ENCODE measurements around the gene PLXNA4. TPM values are rescaled to one million over a fixed set of nuclear protein-coding genes. Genes with fewer than 3 reads are reported as not detected.

Gene PLXNA4
- total and polyA plus RNA-seq, 2 donors (not counting 1 experiment from before 2014, with no cell fraction given) = not detected

DNA sequence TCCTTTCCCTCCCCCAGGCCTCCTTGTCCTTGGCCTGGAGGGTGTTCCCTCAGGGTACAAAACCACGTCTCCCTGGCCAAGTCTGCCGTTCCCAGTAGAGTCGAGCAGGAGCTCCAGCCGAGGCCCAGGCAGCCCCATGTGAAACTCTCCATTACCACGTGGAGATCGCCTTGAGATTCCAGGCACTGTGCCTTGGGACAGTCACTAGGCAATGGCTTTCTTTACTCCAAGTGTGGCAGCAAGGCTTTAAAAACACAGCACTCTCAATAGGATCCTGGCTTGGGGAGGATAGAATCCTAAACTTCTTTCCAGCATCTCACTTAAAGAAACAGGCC is 57.5 kb downstream of the PLXNA4 start:
- no peaks in the 10 kb centered on the region for H3K9me3 ChIP-seq (ENCODE audit: control extremely low read depth in 1 of 3, control insufficient read depth in 2 of 3, insufficient read depth in 1 of 3, low read length in 2 of 3)
- no peaks in the 10 kb centered on the region for H3K27me3 ChIP-seq (replicated peaks in 1 of 4; ENCODE audit: control extremely low read depth in 1 of 4, control insufficient read depth in 3 of 4, insufficient read depth in 4 of 4, low read length in 3 of 4)
- no peaks in the 10 kb centered on the region for H3K9me3 Mint-ChIP-seq (ENCODE audit: insufficient read depth)
- H3K4me2 ChIP-seq (replicated peaks; ENCODE audit: low read depth, low read length, poor library complexity, severe bottlenecking) = no peak overlapping the region
- no peaks in the 10 kb centered on the region for H3K27me3 Mint-ChIP-seq
- TF ChIP-seq EZH2 (IDR thresholded peaks at IDR 0.05; ENCODE audit: borderline replicate concordance, insufficient read depth, low read depth, low read length, poor library complexity, severe bottlenecking) = no peak
- TF ChIP-seq, protein P1, sequence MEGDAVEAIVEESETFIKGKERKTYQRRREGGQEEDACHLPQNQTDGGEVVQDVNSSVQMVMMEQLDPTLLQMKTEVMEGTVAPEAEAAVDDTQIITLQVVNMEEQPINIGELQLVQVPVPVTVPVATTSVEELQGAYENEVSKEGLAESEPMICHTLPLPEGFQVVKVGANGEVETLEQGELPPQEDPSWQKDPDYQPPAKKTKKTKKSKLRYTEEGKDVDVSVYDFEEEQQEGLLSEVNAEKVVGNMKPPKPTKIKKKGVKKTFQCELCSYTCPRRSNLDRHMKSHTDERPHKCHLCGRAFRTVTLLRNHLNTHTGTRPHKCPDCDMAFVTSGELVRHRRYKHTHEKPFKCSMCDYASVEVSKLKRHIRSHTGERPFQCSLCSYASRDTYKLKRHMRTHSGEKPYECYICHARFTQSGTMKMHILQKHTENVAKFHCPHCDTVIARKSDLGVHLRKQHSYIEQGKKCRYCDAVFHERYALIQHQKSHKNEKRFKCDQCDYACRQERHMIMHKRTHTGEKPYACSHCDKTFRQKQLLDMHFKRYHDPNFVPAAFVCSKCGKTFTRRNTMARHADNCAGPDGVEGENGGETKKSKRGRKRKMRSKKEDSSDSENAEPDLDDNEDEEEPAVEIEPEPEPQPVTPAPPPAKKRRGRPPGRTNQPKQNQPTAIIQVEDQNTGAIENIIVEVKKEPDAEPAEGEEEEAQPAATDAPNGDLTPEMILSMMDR (IDR thresholded peaks at IDR 0.05) = no peak
- H3K79me2 ChIP-seq (ENCODE audit: control insufficient read depth, insufficient read depth, low read length) = no peaks in the 10 kb centered on the region
- no peak overlapping the region for H3K27ac Mint-ChIP-seq
- no peak overlapping the region for H3K9ac ChIP-seq (ENCODE audit: low read length)
- no peaks in the 10 kb centered on the region for H4K20me1 ChIP-seq (ENCODE audit: control insufficient read depth, insufficient read depth, low read length, poor library complexity, severe bottlenecking)
- no peaks in the 10 kb centered on the region for H3K4me1 Mint-ChIP-seq
- no peak overlapping the region for H3K4me3 ChIP-seq (ENCODE audit: control extremely low read depth in 1 of 5, extremely low read depth in 1 of 5, insufficient read depth in 1 of 5, low read depth in 2 of 5, low read length in 4 of 5)
- POLR2A ChIA-PET = no interaction called here
- no peak overlapping the region for H3K27ac ChIP-seq (ENCODE audit: low read length in 2 of 2)
- H3K4me1 ChIP-seq (ENCODE audit: control insufficient read depth in 2 of 2, insufficient read depth in 2 of 2, low read length in 2 of 2) = no peaks in the 10 kb centered on the region
- 94% methylated on average over 6 of the region's 6 CpGs for WGBS (ENCODE audit: insufficient coverage)
- CTCF ChIA-PET = no interaction called here
- ATAC-seq (ENCODE audit: low read depth) = no peak
- intact Hi-C loops (cut with micrococcal nuclease) = no loop called here
- no peak for DNase-seq
- no peak overlapping the region for H2AFZ ChIP-seq (ENCODE audit: insufficient read depth, low read depth, low read length, poor library complexity, severe bottlenecking)
- no peaks in the 10 kb centered on the region for H3K36me3 ChIP-seq (replicated peaks in 1 of 2; ENCODE audit: control extremely low read depth in 1 of 2, control insufficient read depth in 1 of 2, extremely low read depth in 1 of 2, insufficient read depth in 2 of 2, low read length in 1 of 2)
- H3K4me3 Mint-ChIP-seq = no peak overlapping the region

DNA sequence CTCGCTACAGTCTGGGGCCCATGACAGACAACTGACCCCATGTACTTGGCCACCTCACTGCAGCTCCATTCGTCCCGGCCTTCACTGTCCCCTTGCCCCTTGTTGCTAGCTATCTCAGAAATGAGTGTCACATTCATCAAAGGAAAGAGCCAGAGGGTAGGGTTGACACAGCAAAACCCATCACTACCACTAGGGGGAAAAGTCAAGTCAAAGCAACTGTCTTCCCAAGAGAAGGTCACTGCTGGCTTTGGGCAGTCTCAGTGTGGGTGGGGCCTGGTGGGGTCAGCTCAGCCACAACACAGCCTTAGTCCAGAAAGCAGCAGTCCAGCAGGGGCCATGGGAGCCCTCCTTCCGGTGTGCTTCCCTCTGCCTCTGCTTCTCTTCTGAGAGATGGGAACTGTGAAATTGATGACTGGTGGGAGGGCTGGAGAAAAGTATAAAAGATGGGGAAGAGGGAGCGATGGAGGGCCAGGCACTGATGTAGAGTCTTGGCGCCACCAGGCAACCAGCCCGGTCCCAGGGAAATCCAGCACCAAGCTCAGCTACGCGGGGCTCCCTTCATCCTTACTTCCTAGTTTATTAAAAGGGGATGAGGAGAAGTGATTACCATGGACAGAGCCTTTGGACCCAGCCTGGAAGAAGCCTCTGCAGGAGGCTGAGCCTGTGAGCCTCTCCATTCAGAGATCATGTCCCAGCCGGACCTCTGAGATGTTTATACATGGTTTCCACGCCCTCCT is 58.0 kb downstream of the PLXNA4 start:
- POLR2A ChIA-PET = no interaction called here
- Histone ChIP-seq H3K27ac (ENCODE audit: low read length in 2 of 2) (no peak overlapping the region), H4K20me1 (ENCODE audit: control insufficient read depth, insufficient read depth, low read length, poor library complexity, severe bottlenecking) (no peaks in the 10 kb centered on the region), H3K36me3 (replicated peaks in 1 of 2; ENCODE audit: control extremely low read depth in 1 of 2, control insufficient read depth in 1 of 2, extremely low read depth in 1 of 2, insufficient read depth in 2 of 2, low read length in 1 of 2) (no peaks in the 10 kb centered on the region), H3K4me3 (ENCODE audit: control extremely low read depth in 1 of 5, extremely low read depth in 1 of 5, insufficient read depth in 1 of 5, low read depth in 2 of 5, low read length in 4 of 5) (no peak overlapping the region), H3K4me1 (ENCODE audit: control insufficient read depth in 2 of 2, insufficient read depth in 2 of 2, low read length in 2 of 2) (no peaks in the 10 kb centered on the region), H3K9ac (ENCODE audit: low read length) (no peak overlapping the region), H3K9me3 (ENCODE audit: control extremely low read depth in 1 of 3, control insufficient read depth in 2 of 3, insufficient read depth in 1 of 3, low read length in 2 of 3) (no peaks in the 10 kb centered on the region), H3K27me3 (replicated peaks in 1 of 4; ENCODE audit: control extremely low read depth in 1 of 4, control insufficient read depth in 3 of 4, insufficient read depth in 4 of 4, low read length in 3 of 4) (no peaks in the 10 kb centered on the region), H2AFZ (ENCODE audit: insufficient read depth, low read depth, low read length, poor library complexity, severe bottlenecking) (no peak overlapping the region), H3K4me2 (replicated peaks; ENCODE audit: low read depth, low read length, poor library complexity, severe bottlenecking) (no peak overlapping the region), H3K79me2 (ENCODE audit: control insufficient read depth, insufficient read depth, low read length) (no peaks in the 10 kb centered on the region)
- no peak overlapping the region for H3K4me3 Mint-ChIP-seq
- H3K27me3 Mint-ChIP-seq = no peaks in the 10 kb centered on the region
- ATAC-seq (ENCODE audit: low read depth) = no peak
- H3K27ac Mint-ChIP-seq = no peak overlapping the region
- intact Hi-C loops (cut with micrococcal nuclease) = no loop called here
- no peak for TF ChIP-seq EZH2 (IDR thresholded peaks at IDR 0.05; ENCODE audit: borderline replicate concordance, insufficient read depth, low read depth, low read length, poor library complexity, severe bottlenecking)
- TF ChIP-seq, protein P1 (IDR thresholded peaks at IDR 0.05) = no peak
- no peaks in the 10 kb centered on the region for H3K9me3 Mint-ChIP-seq (ENCODE audit: insufficient read depth)
- no peaks in the 10 kb centered on the region for H3K4me1 Mint-ChIP-seq
- DNase-seq = no peak
- CTCF ChIA-PET = no interaction called here
- WGBS (ENCODE audit: insufficient coverage) = 91% methylated on average over 5 of the region's 11 CpGs

Measured in B cell (primary cell).